NCI-H510A treated with DMSO at 0.1 percent for 48 hours (cell line): ENCODE measurements around the gene IL2RA.
"Not testable (repeated sequence)": the region's sequence is repeated elsewhere in the genome, so short reads cannot be mapped to it uniquely, and the experiment has no call there.

ENCODE experiments used
- DNase-seq: peaks from one replicate; lab custom pipeline; 2025; lab: John Stamatoyannopoulos, UW

Gene IL2RA

GRCh38 chr10:6056411-6057135, 5.6 kb downstream of the IL2RA start:
- no peak for DNase-seq

GRCh38 chr10:6055929-6056328, 6.2 kb downstream of the IL2RA start:
- DNase-seq, result no peak

GRCh38 chr10:6054884-6055283, 7.3 kb downstream of the IL2RA start:
- DNase-seq, result no peak

GRCh38 chr10:6053816-6054631, 8.1 kb downstream of the IL2RA start:
- no peak for DNase-seq

- no peak for DNase-seq
Measured at GRCh38 chr10:6053303-6053702, 8.9 kb downstream of the IL2RA start.

GRCh38 chr10:6052247-6053221, 9.6 kb downstream of the IL2RA start:
- no peak for DNase-seq

- DNase-seq, result no peak
Measured at GRCh38 chr10:6050801-6051445, 11.2 kb downstream of the IL2RA start.

GRCh38 chr10:6049031-6049400, 13.2 kb downstream of the IL2RA start:
- DNase-seq, result no peak

GRCh38 chr10:6048281-6049030, 13.7 kb downstream of the IL2RA start:
- no peak for DNase-seq

- DNase-seq, result no peak
Measured at GRCh38 chr10:6047847-6048246, 14.3 kb downstream of the IL2RA start.

- no peak for DNase-seq
Measured at GRCh38 chr10:6046773-6047611, 15.2 kb downstream of the IL2RA start.

GRCh38 chr10:6045878-6046772, 16.0 kb downstream of the IL2RA start:
- no peak for DNase-seq

GRCh38 chr10:6045314-6045848, 16.8 kb downstream of the IL2RA start:
- no peak for DNase-seq

GRCh38 chr10:6044751-6045313, 17.3 kb downstream of the IL2RA start:
- no peak for DNase-seq

GRCh38 chr10:6044060-6044459, 18.1 kb downstream of the IL2RA start:
- DNase-seq, result no peak

- DNase-seq, result not testable (repeated sequence)
Measured at GRCh38 chr10:6043377-6043776, 18.8 kb downstream of the IL2RA start.

- DNase-seq, result no peak
Measured at GRCh38 chr10:6040205-6040604, 22.0 kb downstream of the IL2RA start.

GRCh38 chr10:6039711-6040110, 22.5 kb downstream of the IL2RA start:
- no peak for DNase-seq
